Keratinocyte (primary cell): Measurements from ENCODE around the gene SLC23A2.

Experiments used
- EZH2 ChIP-seq: IDR thresholded peaks from one replicate; pipeline ENCODE4 v1.6.1; 2012; ENCODE audit warnings: inconsistent platforms, mild to moderate bottlenecking, low read length, moderate library complexity
- TF ChIP-seq, protein P1 (sequence below), 3 experiments: IDR thresholded peaks in 1 of 3; conservative IDR thresholded peaks in 1 of 3; optimal IDR thresholded peaks in 1 of 3; 2 replicates in 2 of 3; 3 replicates in 1 of 3; pipeline versions ENCODE3 to v1.5.1; 2011; ENCODE audit warnings: low read length in 3 of 3, mild to moderate bottlenecking in 3 of 3, moderate library complexity in 2 of 3, control low read depth in 1 of 3, inconsistent platforms in 1 of 3; ENCODE audit not compliant: insufficient read depth in 2 of 3; ENCODE audit errors: extremely low read depth in 1 of 3

DNA sequence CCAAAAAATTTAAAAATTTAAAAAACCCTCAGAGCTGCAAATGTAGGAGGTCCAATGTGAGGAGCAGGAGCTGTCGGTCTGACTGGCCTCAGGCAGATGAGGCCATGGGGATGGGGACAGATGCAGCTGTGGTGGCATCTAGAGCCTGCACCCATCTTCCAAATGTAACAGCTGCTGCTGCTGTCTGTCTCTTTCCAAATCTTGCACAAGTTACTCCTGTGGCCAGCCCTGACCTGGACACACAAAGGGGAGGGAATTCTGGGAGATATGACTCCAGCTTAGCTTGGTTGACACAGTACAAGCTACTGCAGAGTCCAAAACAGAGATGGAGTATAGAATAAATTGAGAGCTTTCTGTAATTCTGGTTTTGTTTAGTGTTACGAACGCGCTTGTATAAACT lies 164.4 kb downstream of the SLC23A2 start:
- no peak for TF ChIP-seq EZH2
- TF ChIP-seq, protein P1, sequence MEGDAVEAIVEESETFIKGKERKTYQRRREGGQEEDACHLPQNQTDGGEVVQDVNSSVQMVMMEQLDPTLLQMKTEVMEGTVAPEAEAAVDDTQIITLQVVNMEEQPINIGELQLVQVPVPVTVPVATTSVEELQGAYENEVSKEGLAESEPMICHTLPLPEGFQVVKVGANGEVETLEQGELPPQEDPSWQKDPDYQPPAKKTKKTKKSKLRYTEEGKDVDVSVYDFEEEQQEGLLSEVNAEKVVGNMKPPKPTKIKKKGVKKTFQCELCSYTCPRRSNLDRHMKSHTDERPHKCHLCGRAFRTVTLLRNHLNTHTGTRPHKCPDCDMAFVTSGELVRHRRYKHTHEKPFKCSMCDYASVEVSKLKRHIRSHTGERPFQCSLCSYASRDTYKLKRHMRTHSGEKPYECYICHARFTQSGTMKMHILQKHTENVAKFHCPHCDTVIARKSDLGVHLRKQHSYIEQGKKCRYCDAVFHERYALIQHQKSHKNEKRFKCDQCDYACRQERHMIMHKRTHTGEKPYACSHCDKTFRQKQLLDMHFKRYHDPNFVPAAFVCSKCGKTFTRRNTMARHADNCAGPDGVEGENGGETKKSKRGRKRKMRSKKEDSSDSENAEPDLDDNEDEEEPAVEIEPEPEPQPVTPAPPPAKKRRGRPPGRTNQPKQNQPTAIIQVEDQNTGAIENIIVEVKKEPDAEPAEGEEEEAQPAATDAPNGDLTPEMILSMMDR (optimal IDR thresholded peaks at IDR 0.05 in 1 of 3, IDR thresholded peaks at IDR 0.05 in 1 of 3, conservative IDR thresholded peaks at IDR 0.05 in 1 of 3; ENCODE audit: extremely low read depth in 1 of 3, insufficient read depth in 2 of 3, low read length in 3 of 3): no peak
